HG03520 (cell line): ENCODE results near the gene C4orf50.

Experiments used
- ATAC-seq: cut with Tn5 transposase; IDR thresholded peaks from one replicate; pipeline ENCODE4 v1.9.1; 2021; ENCODE audit warnings: mild to moderate bottlenecking, moderate library complexity; ENCODE audit not compliant: unreplicated experiment

The C4orf50 gene

GRCh38 chr4:5925419-5926200 lies 92.6 kb downstream of the C4orf50 start:
- ATAC-seq, result no peak

DNA sequence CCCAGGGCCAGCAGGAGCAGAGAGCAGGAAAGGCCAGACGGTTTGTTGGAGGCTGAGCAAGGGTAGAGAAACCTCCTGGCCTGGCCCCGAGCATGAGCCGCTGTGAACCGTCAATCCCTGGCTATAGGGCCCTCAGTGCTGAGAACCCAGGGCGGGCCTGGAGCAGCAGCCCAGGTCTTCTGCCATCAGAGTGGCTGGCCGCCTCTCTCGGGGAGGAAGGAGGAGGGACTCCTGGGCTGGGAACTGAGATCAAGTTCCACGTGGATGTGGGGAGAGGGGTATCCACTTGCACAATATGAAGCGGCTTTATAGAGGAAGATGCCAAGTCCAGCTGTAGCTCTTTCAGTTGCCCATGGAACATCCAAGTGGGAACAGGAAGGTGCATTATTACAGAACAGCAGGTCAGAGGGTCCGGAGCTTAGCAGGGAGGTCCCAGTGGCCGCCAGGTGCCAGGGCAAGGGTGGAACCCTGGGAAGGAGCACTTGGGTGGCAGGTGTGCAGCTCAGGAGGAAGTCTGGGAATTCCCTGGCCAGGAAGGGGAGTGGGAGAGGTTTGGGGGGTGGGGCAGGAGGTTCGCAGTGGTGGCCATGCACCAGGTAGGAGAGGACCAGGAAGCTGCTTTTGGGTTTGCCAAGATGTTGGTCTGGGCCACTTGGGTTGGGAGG lies 93.6 kb downstream of the C4orf50 start:
- no peak for ATAC-seq

GRCh38 chr4:5923376-5923775 lies 94.9 kb downstream of the C4orf50 start:
- ATAC-seq, result no peak

DNA sequence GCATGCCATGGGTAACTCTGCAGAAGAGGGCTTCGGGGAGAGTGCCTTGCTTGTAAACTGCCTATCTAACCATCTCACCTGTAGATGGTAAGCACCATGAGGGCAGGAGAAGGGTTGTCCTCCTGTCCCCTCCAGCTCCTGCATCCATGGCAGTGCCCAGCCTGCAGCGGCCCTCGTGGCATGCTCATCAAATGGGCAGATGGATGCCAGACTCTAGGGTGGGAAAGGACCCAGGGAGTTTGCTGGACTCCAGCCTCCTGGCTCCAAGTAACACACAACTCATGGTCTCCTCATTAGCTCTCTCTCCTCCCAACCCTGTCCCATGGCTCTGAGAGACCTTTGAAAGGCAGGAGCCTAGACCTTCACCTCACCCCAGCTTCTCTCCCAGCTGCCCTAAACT lies 95.7 kb downstream of the C4orf50 start:
- ATAC-seq, result no peak

DNA sequence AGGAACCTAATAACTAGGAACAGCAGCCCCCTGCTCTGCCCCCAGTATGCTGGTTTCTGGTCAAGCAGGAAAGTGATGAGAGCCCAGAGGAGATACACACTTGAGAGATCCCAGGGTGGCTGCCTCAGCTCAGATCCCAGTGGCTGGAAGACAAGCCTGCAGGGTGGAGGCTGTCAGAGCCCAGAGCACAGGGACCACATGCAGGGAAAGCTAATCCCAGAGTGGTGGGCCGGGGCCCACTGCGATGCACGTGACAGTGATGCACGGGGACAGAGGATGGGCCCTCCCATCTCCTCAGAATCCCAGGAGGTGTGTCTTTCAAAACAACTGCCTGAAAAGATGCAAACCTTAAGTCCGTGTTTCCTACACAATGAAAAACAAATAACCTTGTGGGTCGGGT lies 96.2 kb downstream of the C4orf50 start:
- ATAC-seq, result no peak

DNA sequence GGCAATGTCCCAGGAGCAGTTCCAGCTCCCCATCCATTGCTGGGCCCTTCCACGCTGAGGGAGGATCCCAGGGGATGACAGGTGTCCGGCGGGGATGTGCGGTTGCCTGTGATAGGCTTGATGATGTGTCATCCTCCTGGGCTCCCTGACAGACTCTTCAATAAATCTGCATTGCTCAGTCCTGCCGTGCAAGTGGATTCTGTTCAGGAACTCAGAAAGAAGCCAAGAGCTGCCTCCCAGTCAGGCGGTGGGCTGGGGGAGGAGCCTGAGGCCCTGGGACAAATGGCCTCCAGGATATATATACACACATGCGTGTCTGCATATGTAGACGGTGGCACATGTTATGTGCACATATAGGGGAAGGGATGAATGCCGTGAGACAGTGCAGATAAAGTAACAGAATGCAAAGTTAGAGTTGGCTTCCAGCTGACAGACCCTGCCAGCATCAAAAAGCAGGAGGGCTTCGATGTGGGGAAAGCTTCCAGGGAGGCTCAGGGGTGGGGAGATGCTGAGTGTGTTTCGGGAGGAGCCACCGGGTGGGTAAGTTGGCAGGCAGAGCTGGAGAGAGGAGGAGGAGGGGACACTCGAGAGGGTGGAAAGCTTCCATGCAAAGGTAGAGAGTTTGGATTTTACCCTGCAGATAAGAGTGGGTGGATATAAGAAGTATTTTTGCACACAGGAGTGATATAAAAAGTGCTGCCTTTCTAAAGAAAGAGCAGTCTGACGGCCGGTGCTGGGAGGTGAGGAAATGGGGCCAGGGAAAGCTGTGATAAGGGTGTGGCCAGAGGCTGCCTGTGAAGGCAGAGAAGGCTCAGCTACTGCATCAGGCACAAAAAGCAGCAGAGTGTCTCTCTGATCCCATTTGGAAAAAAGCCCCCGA lies 96.9 kb downstream of the C4orf50 start:
- ATAC-seq, result no peak

DNA sequence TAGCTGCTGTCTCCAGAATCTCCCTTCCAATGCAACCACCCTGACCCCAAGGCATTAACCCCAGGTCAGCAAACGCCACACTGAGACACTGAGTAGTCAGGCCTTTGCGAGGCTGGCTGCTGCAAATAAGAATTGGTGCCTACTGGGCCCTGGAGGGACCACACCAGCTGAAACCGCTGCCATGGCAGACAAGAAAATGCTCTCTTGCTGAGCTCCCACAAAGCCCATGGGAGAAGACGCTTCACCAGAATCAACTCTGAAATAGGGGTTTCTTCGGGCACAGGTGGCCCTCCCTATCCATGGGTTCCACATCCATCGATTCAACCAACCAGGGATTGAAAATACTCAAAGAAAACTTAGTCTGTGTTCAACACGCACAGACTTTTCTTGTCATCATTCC lies 98.7 kb downstream of the C4orf50 start:
- no peak for ATAC-seq

DNA sequence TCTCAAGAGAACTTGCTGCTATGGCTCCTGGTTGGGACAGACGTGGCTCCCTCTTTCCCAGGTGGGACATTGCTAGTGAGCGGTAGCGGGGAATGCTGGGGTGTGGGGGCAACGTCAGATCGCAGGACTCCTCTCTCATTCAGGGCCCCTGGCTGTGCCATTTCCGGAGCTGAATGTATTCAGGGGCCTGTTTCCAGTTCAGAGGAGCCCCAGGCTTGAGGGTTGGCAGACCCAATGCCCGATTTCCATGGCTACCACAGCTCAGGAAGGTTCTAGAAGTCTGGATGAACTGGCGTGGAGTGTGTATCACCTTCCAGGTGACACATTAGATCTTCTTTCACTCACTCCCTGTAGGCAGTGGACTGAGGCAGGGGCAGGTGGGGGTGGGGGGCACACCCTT lies 99.2 kb downstream of the C4orf50 start:
- no peak for ATAC-seq

DNA sequence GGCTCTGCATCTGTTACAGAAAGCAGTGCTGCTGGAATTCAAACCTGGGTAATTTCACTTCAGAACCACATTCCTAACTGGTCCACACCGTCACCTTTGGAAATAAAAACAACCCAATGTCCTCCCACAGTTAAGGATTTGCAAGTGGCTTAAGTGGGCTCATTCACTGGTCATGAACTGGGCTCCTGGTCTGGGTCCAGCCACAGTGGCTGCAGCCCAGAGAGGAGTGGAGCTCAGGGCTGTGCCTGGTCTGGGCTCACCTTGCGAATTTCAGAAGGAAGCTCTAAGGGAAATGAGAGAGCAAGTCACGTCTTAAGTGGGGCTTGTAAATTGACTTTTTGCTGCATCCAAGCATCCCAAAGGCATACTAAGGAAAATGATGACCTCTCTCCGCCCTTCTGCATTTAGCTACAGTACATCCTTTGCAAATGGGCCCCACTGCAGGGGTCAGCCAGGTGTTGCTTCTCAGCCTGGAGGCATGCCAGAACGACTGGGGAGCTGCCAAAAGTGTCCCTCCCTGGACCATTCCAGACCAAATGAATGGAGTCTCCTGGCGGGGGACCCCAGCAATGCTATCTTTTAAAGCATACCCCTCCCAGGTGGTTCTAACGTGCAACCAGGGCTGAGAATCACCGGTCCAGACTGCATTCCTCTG lies 99.8 kb downstream of the C4orf50 start:
- ATAC-seq, result no peak

GRCh38 chr4:5917672-5918071 lies 100.6 kb downstream of the C4orf50 start:
- no peak for ATAC-seq

GRCh38 chr4:5916229-5916628 lies 102.0 kb downstream of the C4orf50 start:
- no peak for ATAC-seq

GRCh38 chr4:5913454-5913853 lies 104.8 kb downstream of the C4orf50 start:
- no peak for ATAC-seq

DNA sequence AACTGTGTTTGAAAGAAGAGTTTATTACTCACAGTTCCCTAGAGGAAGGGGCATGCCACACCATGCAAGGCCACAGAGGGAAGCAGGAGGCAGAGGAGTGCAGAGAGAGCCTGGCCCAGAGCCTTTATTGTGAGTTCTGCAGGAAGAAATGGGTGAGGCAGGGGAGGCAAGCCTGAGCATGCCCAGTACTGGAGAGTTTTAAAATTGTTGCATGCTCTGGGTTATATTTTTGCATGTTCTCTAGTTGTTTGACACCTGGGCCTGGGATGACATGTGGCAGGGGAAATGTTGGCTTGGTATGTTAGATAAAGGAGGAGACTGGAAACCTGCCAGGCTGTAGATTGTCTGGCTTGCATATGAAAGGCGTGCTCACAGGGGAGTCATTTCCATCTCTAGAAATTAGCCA lies 105.6 kb downstream of the C4orf50 start:
- no peak for ATAC-seq

DNA sequence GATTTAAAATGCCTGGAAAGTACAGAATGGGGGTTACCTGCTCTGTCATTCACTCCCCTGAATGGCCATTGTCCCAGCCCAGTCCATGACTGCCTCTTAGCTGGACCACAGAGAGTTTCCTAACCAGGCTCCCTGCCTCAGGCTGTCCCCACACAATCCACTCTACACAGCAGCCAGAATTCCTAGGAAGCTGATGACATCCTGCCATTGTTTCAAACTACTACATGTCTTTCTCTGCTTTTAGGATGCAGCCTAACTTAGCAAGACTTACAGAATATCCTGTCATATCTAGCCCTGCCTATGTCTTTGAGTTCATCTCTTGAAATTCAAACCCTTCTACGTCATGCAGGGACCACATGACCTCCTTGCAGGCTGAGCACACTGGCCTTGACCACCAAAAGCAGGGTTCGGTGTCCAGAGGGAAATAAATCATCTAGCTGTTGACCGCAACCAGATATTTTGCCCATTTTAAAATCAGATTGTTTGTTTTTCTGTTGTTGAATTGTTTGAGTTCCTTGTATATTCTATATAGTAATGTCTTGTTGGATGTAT lies 109.3 kb downstream of the C4orf50 start:
- ATAC-seq, result no peak

GRCh38 chr4:5906191-5906590 lies 112.0 kb downstream of the C4orf50 start:
- no peak for ATAC-seq

DNA sequence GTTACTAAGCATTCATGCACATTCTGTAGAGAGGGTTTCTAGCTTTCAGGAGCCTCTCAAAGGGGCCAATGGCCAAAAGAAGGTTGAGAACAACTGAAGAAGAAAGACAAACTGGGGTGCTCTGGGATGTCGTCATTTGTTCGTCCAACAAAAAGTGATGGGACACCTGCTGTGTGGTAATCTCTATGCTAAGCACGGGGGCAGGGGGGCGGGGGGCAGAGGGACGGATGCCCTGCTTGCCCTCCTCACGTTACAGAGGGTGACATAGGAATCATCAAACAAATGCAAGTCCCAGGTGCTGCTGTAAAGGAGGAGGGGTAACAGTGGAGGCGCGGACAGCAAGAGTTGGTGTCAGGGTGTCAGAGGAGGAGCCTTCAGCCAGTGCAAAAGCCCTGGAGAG lies 112.5 kb downstream of the C4orf50 start:
- no peak for ATAC-seq

GRCh38 chr4:5900844-5901243 lies 117.4 kb downstream of the C4orf50 start:
- ATAC-seq, result no peak

- no peak for ATAC-seq
These were observed 118.3 kb downstream of the C4orf50 start for GRCh38 chr4:5899881-5900280.

GRCh38 chr4:5899396-5899795 lies 118.8 kb downstream of the C4orf50 start:
- ATAC-seq, result no peak

DNA sequence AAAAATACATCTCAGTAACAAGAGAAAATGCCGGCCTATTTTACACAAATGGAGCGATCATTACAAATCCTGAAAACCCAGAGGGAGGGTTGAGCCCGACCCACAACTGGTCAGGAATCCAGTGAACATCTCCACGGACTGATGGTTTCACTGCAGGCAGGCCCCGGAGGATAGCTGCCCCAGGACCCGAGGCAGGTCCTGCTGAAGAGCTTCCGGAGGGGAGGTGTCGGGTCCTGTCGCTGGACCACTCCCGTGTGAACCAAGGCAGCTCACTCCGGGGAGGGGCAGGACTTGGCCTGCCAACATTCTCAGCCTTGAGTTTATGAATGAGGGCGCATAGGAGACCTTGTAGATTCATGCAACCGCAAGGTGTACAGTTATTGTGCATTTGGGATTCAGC lies 120.6 kb downstream of the C4orf50 start:
- no peak for ATAC-seq

DNA sequence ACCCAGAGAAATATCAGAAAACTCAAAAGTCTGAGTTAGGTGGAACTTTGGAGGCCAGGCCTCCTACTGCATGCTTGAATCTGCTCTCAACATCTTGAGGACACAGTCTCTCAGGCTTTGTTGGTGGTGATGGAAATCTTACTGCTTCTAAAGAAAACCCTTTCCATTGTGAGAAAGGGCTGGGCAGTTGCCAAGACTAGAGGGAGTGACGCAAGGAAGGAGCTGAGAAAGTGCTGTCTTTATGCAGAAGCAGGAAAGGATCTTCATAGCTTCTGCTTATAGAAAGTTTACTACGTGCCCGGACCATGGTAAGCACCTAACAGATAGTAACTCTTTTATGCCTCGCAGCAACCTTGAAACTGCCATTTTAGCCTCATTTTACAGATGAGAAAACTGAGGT lies 122.9 kb downstream of the C4orf50 start:
- ATAC-seq, result no peak
